Adrenal gland (tissue), 12 donors: ENCODE data around the gene KIRREL3. TPM values are rescaled to one million over a fixed set of nuclear protein-coding genes. Genes with fewer than 3 reads are reported as not detected.

ENCODE experiments used
- DNase-seq, 7 donors: peaks; one replicate each; pipeline ENCODE4 v3.0.0-alpha.2; 2019 to 2020
- H3K27ac ChIP-seq, 5 donors: fragments of 200-600 bp; sonication (generic) in 4 of 5; 1 replicate in 3 of 5; 2 replicates in 2 of 5; pipeline versions ENCODE4 v1.5.1 to v1.8.0; 2016 to 2020; ENCODE audit warnings: mild to moderate bottlenecking in 1 of 5
- H3K27me3 ChIP-seq: fragments of 200-600 bp; 2 replicates; pipeline ENCODE4 v1.8.0; 2021
- H3K36me3 ChIP-seq, 2 donors: fragments of 200-600 bp; replicated peaks in 1 of 2; 1 replicate in 1 of 2; 2 replicates in 1 of 2; pipeline versions ENCODE4 v1.5.1 to v1.8.0; 2018 to 2022
- H3K4me1 ChIP-seq, 2 donors: fragments of 200-600 bp; replicated peaks in 1 of 2; 1 replicate in 1 of 2; 2 replicates in 1 of 2; pipeline versions ENCODE4 v1.5.1 to v1.8.0; 2018 to 2021
- H3K4me3 ChIP-seq, 4 donors: fragments of 200-600 bp; sonication (generic) in 3 of 4; one replicate each; pipeline ENCODE4 v1.5.1; 2016 to 2018
- H3K9me3 ChIP-seq, 3 donors: fragments of 200-600 bp; sonication (generic) in 1 of 3; replicated peaks in 1 of 3; 1 replicate in 2 of 3; 2 replicates in 1 of 3; pipeline versions ENCODE4 v1.5.1 to v1.8.0; 2016 to 2021
- POLR2A ChIP-seq, 2 donors: fragments of 450-650 bp; IDR thresholded peaks; one replicate each; pipeline ENCODE4 v1.6.1; 2017; ENCODE audit warnings: antibody characterized with exemption in 2 of 2, mild to moderate bottlenecking in 2 of 2, moderate library complexity in 1 of 2
- WGBS, 4 donors: extraction: QIAGEN DNeasy Blood & Tissue Kit in 2 of 4; methylation state at CpG; one replicate each; pipeline versions ENCODE4 v1.1.5 to v1.1.7; 2013 to 2017; 5-methylcytosine and 5-hydroxymethylcytosine counted together
- intact Hi-C, 2 donors: fragments of 100-400 bp; cut with DNase I; formaldehyde crosslinking; loops; one replicate each; pipeline versions ENCODE4 v1.14.1 to v1.15.0; 2022 to 2023
- polyA plus RNA-seq, 3 donors: library from polyadenylated mRNA; stranded (reverse); fragments of 200-250 nt in 2 of 3; fragments of 350-450 nt in 1 of 3; fragmentation: Illumina TruSeq in 1 of 3; extraction: RNeasy Lipid Tissue Mini Kit (QIAGEN cat#74804) in 1 of 3; gene quantifications; one replicate each; pipeline ENCODE4 v1.2.3, GENCODE V29; 2013 to 2014
- total RNA-seq, 9 donors: library from RNA; depleted of rRNA in 4 of 9; stranded (reverse); fragments of >200 nt in 4 of 9; fragments of 120-200 nt in 1 of 9; fragmentation: NEBNext Ultra II Directional in 1 of 9; extraction: Animal tissue kit (Norgen Biotek cat#: 25700) in 1 of 9; gene quantifications; one replicate each; pipeline versions ENCODE4 v1.1.0 to v1.2.4, GENCODE V29; 2013 to 2023
- TF ChIP-seq, protein P1 (sequence below), 6 experiments: fragments of 450-650 bp in 4 of 6; fragments of 200-600 bp in 2 of 6; sonication (generic) in 1 of 6; IDR thresholded peaks; 1 replicate in 5 of 6; 2 replicates in 1 of 6; pipeline versions ENCODE4 v1.5.1 to v1.8.0; 2016 to 2021; ENCODE audit warnings: antibody characterized with exemption in 6 of 6, mild to moderate bottlenecking in 2 of 6, moderate library complexity in 1 of 6
- donor health status: healthy with polysubstance abuse.
- donor health status: Bipolar disorder and iron deficiency.
- donor health status: DM: yes; HTN: yes; CAD: no.
- donor health status: DM: no; HTN: no; CAD: no.
- donor health status: DM: no; HTN: no; CAD: no.
- donor health status: DM: yes; HTN: yes; CAD: no.

KIRREL3 gene
- total and polyA plus RNA-seq, 12 donors, result 0.07 to 4.1 (median 0.64) TPM; not detected in 1

DNA sequence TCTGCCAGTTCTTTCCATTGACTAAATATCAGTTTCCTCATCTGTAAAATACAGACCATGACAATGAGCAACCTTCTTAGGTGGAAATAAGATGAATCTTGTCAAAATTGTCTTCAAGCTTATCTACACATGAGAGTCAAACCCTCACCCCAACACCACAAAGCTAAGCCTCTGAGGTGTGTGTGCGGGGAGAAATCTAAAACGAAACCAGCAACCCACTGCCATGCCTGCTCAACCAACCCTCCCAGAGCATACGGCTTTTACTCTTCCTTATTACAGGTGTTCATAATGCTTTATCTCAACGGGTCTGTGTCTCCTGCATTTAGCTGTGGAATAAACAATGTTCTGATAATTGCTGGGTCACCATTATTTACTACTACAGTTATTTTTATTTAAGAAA, 235.4 kb downstream of the KIRREL3 start:
- Histone ChIP-seq H3K36me3 (no peaks in the 10 kb centered on the region), H3K27me3 (no peaks in the 10 kb centered on the region), H3K27ac (no peak overlapping the region), H3K9me3 (no peaks in the 10 kb centered on the region), H3K4me3 (no peak overlapping the region), H3K4me1 (no peaks in the 10 kb centered on the region)
- WGBS, 4 donors, result 81 to 91% (median 86%) methylated on average over 4 of the region's 4 CpGs
- TF ChIP-seq POLR2A (IDR thresholded peaks at IDR 0.05), result no peak
- TF ChIP-seq, protein P1, sequence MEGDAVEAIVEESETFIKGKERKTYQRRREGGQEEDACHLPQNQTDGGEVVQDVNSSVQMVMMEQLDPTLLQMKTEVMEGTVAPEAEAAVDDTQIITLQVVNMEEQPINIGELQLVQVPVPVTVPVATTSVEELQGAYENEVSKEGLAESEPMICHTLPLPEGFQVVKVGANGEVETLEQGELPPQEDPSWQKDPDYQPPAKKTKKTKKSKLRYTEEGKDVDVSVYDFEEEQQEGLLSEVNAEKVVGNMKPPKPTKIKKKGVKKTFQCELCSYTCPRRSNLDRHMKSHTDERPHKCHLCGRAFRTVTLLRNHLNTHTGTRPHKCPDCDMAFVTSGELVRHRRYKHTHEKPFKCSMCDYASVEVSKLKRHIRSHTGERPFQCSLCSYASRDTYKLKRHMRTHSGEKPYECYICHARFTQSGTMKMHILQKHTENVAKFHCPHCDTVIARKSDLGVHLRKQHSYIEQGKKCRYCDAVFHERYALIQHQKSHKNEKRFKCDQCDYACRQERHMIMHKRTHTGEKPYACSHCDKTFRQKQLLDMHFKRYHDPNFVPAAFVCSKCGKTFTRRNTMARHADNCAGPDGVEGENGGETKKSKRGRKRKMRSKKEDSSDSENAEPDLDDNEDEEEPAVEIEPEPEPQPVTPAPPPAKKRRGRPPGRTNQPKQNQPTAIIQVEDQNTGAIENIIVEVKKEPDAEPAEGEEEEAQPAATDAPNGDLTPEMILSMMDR (IDR thresholded peaks at IDR 0.05), result no peak
- DNase-seq, result no peak
- intact Hi-C loops, result no loop called here

DNA sequence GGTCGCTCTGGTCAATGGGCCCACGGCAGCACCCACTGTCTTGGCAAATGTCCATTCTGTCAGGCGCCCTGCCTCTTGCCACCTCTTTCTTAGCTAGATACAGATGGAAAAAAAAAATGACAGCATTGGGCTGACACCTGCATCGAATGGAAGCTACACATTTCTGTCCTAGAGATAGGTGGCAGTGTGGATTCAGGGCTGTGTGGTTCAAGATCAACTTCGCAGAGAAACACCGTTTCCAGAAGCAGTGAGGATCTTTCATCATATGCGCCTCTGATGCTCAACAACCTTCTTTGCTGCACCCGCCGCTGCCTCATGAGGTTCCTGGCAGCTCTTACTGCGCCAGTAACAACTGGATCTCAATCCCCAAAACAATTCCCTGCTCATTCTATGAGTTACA, 236.3 kb downstream of the KIRREL3 start:
- no peaks in the 10 kb centered on the region for H3K27me3 ChIP-seq
- 77 to 83% (median 77%) methylated on average over 10 of the region's 10 CpGs for WGBS, 4 donors
- no peaks in the 10 kb centered on the region for H3K36me3 ChIP-seq
- H3K4me1 ChIP-seq, result no peaks in the 10 kb centered on the region
- TF ChIP-seq, protein P1 (IDR thresholded peaks at IDR 0.05), result no peak
- TF ChIP-seq POLR2A (IDR thresholded peaks at IDR 0.05), result no peak
- no peaks in the 10 kb centered on the region for H3K9me3 ChIP-seq
- DNase-seq, result no peak
- H3K27ac ChIP-seq, result no peak overlapping the region
- H3K4me3 ChIP-seq, result no peak overlapping the region
- intact Hi-C loops, result no loop called here

DNA sequence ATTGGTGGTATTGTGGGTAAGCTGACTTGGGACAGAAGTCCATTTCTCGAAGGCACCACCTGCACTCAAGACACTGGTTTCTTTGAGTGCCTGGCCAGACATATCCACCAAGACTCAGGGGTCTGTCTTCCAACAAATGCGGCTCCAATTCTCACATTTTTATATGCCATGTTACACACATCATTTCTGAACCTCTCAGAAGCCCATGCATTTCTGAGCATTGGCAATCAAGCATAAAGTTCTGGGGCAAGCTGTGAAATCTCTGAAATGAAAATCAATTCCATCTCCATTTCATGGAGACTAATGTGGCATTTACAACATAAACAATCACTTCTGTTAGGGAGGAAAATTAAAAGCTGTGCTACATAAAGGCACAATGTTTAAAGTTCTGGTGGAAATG, 243.7 kb downstream of the KIRREL3 start:
- 77 to 100% (median 90%) methylated on average over 2 of the region's 2 CpGs for WGBS, 4 donors
- no peak for DNase-seq

DNA sequence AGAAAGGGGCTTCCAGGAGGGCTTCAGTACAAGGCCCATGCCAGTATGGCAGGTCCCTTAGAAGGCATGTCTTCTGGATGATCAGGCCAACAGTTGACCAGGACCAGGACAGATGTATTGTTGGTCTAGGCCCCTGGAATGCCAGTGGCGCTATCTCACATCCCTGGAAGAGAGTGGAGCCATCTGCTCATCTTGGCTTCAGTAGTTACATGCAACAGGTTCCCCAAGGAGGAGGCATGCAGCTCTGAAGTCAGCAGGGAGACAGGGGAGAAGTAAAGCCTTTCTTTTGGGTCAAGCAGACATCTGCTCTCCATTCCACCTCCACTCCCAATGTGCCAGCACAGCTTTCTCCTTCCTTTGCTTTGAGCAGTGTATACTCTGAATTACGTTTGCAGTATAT, 244.1 kb downstream of the KIRREL3 start:
- no peak for DNase-seq
- Histone ChIP-seq H3K27ac (no peak overlapping the region), H3K4me3 (no peak overlapping the region), H3K4me1 (no peaks in the 10 kb centered on the region), H3K9me3 (no peaks in the 10 kb centered on the region), H3K36me3 (no peaks in the 10 kb centered on the region), H3K27me3 (no peaks in the 10 kb centered on the region)
- intact Hi-C loops, result no loop called here
- 77 to 87% (median 85%) methylated on average over 2 of the region's 2 CpGs for WGBS, 4 donors
- no peak for TF ChIP-seq POLR2A (IDR thresholded peaks at IDR 0.05)
- TF ChIP-seq, protein P1 (IDR thresholded peaks at IDR 0.05), result no peak

More for the DNA sequence above, 243.7 kb downstream of the KIRREL3 start:
- Histone ChIP-seq H3K9me3 (no peaks in the 10 kb centered on the region), H3K27ac (no peak overlapping the region), H3K4me3 (no peak overlapping the region), H3K27me3 (no peaks in the 10 kb centered on the region), H3K4me1 (no peaks in the 10 kb centered on the region), H3K36me3 (no peaks in the 10 kb centered on the region)
- intact Hi-C loops, result no loop called here
- TF ChIP-seq POLR2A (IDR thresholded peaks at IDR 0.05), result no peak
- TF ChIP-seq, protein P1 (IDR thresholded peaks at IDR 0.05), result no peak
